Caco-2 (cell line): ENCODE measurements around the gene TRAPPC3. TPM values are rescaled to one million over a fixed set of nuclear protein-coding genes. Genes with fewer than 3 reads are reported as not detected.

ENCODE experiments used
- BruUV-seq: library from RNA; stranded (reverse); fragments of 400-500 nt; replicated peaks from 2 replicates; lab custom pipeline; 2021; lab: Mats Ljungman, UMichigan
- CTCF ChIA-PET: fragments of 300-600 bp; sonication (Branson Sonifier 250); formaldehyde crosslinking; loops from one replicate; lab custom pipeline; 2022; ENCODE audit warnings: antibody characterized with exemption; lab: Charles Lee
- POLR2A ChIA-PET: fragments of 300-600 bp; sonication (Branson Sonifier 250); formaldehyde crosslinking; loops from one replicate; lab custom pipeline; 2022; ENCODE audit warnings: antibody characterized with exemption; lab: Charles Lee
- DNase-seq, 2 experiments: peaks; one replicate each; pipeline versions ENCODE4 v3.0.0 to v3.0.0-alpha.2; 2020 to 2022
- H3K27me3 ChIP-seq: replicated peaks from 2 replicates; pipeline ENCODE4 v1.6.0; 2011; ENCODE audit warnings: low read length; ENCODE audit not compliant: control insufficient read depth, insufficient read depth
- H3K36me3 ChIP-seq: 2 replicates; pipeline ENCODE4 v1.5.1; 2011; ENCODE audit warnings: low read length; ENCODE audit not compliant: control insufficient read depth, insufficient read depth
- H3K4me1 ChIP-seq: fragments of 250-450 bp; sonication (Bioruptor Pico); 2 replicates; pipeline ENCODE4 v1.5.1; 2020; ENCODE audit warnings: mild to moderate bottlenecking
- H3K4me3 ChIP-seq: 2 replicates; pipeline ENCODE4 v1.5.1; 2011; ENCODE audit warnings: low read depth, mild to moderate bottlenecking, control low read depth, low read length
- H3K9me3 ChIP-seq: fragments of 250-450 bp; sonication (Bioruptor Pico); 2 replicates; pipeline ENCODE4 v1.5.1; 2020; ENCODE audit warnings: mild to moderate bottlenecking, moderate library complexity
- H3K27ac Mint-ChIP-seq: one replicate; pipeline ENCODE4 v1.8.0; 2022; ENCODE audit warnings: mixed read lengths; ENCODE audit not compliant: unreplicated experiment
- H3K27me3 Mint-ChIP-seq: one replicate; pipeline ENCODE4 v1.8.0; 2022; ENCODE audit warnings: mixed read lengths; ENCODE audit not compliant: insufficient read depth, unreplicated experiment
- H3K36me3 Mint-ChIP-seq: one replicate; pipeline ENCODE4 v1.8.0; 2022; ENCODE audit warnings: mild to moderate bottlenecking, mixed read lengths; ENCODE audit not compliant: insufficient read depth, unreplicated experiment
- H3K4me1 Mint-ChIP-seq: one replicate; pipeline ENCODE4 v1.8.0; 2022; ENCODE audit warnings: low read depth, mixed read lengths; ENCODE audit not compliant: unreplicated experiment
- H3K4me3 Mint-ChIP-seq: one replicate; pipeline ENCODE4 v1.8.0; 2022; ENCODE audit warnings: mild to moderate bottlenecking, moderate library complexity, mixed read lengths; ENCODE audit not compliant: unreplicated experiment
- H3K9me3 Mint-ChIP-seq: one replicate; pipeline ENCODE4 v1.8.0; 2022; ENCODE audit warnings: mixed read lengths; ENCODE audit not compliant: unreplicated experiment
- CTCF ChIP-seq, 2 experiments: fragments of 200-600 bp in 1 of 2; IDR thresholded peaks; 1 replicate in 1 of 2; 2 replicates in 1 of 2; pipeline versions ENCODE4 v1.5.1 to v1.8.0; 2011 to 2022; ENCODE audit warnings: antibody characterized with exemption in 1 of 2, control low read depth in 1 of 2, inconsistent platforms in 1 of 2, low read depth in 1 of 2, low read length in 1 of 2, mild to moderate bottlenecking in 1 of 2, moderate library complexity in 1 of 2; ENCODE audit not compliant: insufficient read depth in 1 of 2, severe bottlenecking in 1 of 2, unreplicated experiment in 1 of 2
- intact Hi-C: fragments of 100-400 bp; cut with micrococcal nuclease; formaldehyde crosslinking; loops from one replicate; pipeline ENCODE4 v1.10.0; 2022; ENCODE audit not compliant: unreplicated experiment
- total RNA-seq: library from RNA; stranded (reverse); gene quantifications from 2 replicates; pipeline ENCODE4 v1.2.3, GENCODE V29; 2022

TRAPPC3 gene
- total RNA-seq, 1 experiment from 2014 or later, result 35.4 TPM

DNA sequence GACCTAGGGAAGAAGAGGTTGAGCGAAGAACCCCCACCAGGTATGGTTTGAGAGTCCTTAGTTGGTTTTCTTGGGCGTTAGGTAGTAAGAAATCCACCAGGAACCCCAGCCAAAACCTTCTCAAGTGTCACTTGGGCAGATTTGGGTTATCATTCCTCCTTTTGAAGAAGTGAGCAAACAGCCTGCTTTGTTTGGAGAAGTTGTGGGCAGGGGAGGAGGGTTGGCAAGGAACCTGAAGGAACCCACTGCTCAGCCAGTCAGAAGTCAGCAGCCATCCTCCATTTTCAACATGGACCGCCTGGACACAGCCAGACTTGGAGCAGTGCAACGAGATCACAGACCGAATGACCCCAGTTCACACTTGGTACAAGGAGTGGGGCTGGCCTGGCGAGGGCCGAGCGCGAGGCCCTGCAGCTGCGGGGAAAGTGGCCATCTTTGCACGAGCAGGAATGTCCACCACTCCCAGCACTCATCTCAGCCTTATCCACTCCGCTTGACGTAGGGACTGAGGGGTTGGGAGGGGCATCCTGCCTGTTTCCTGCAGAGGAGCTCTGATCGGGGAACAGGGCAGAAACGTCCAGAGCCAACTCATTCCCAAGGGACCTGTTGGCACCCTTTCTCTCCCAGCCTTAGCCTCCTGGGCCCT, 53.4 kb downstream of the TRAPPC3 start:
- POLR2A ChIA-PET, result no interaction called here
- Histone ChIP-seq H3K4me3 (no peak overlapping the region), H3K36me3 (no peaks in the 10 kb centered on the region; the same call in 1 of the 2 replicates), H3K9me3 (no peaks in the 10 kb centered on the region), H3K27me3 (no peaks in the 10 kb centered on the region), H3K4me1 (no peaks in the 10 kb centered on the region)
- no peak for DNase-seq
- CTCF ChIA-PET, result interaction anchor here (0.6 to 1.4 kb wide), 4 partner anchors 54 to 1836 kb away, joined by 3 to 6 read pairs (median 4); no protein-coding TSS in a partner anchor
- Mint-ChIP-seq H3K4me3 (no peak overlapping the region), H3K27ac (no peak overlapping the region), H3K9me3 (no peaks in the 10 kb centered on the region), H3K27me3 (no peaks in the 10 kb centered on the region), H3K36me3 (peaks cover 6% of the 10 kb centered on the region), H3K4me1 (no peaks in the 10 kb centered on the region)
- TF ChIP-seq CTCF (IDR thresholded peaks at IDR 0.05; ENCODE audit: insufficient read depth in 1 of 2, low read depth in 1 of 2, low read length in 1 of 2, severe bottlenecking in 1 of 2, unreplicated experiment in 1 of 2), result no peak
- intact Hi-C loops, result loop anchor here (5.0 kb wide), 1 partner anchor 51 kb away; the partner anchor contains the start of gene TRAPPC3
- no TSS peak for BruUV-seq

GRCh38 chr1:36094621-36095061, 54.6 kb downstream of the TRAPPC3 start:
- Histone ChIP-seq H3K4me3 (no peak overlapping the region), H3K4me1 (no peaks in the 10 kb centered on the region), H3K27me3 (no peaks in the 10 kb centered on the region), H3K9me3 (no peaks in the 10 kb centered on the region), H3K36me3 (no peaks in the 10 kb centered on the region; the same call in 1 of the 2 replicates)
- H3K4me3 Mint-ChIP-seq, result no peak overlapping the region
- H3K4me1 Mint-ChIP-seq, result no peaks in the 10 kb centered on the region
- no peak for TF ChIP-seq CTCF (IDR thresholded peaks at IDR 0.05; ENCODE audit: insufficient read depth in 1 of 2, low read depth in 1 of 2, low read length in 1 of 2, severe bottlenecking in 1 of 2, unreplicated experiment in 1 of 2)
- no TSS peak for BruUV-seq
- H3K27me3 Mint-ChIP-seq, result no peaks in the 10 kb centered on the region
- H3K27ac Mint-ChIP-seq, result no peak overlapping the region
- peaks cover 9% of the 10 kb centered on the region for H3K36me3 Mint-ChIP-seq
- CTCF ChIA-PET, result no interaction called here
- H3K9me3 Mint-ChIP-seq, result no peaks in the 10 kb centered on the region
- no peak for DNase-seq
- intact Hi-C loops, result loop anchor here (5.0 kb wide), 1 partner anchor 53 kb away; the partner anchor contains the start of gene TRAPPC3
- POLR2A ChIA-PET, result no interaction called here

GRCh38 chr1:36093929-36094328, 55.4 kb downstream of the TRAPPC3 start:
- no peak for DNase-seq
- BruUV-seq, result no TSS peak
- TF ChIP-seq CTCF (IDR thresholded peaks at IDR 0.05; ENCODE audit: insufficient read depth in 1 of 2, low read depth in 1 of 2, low read length in 1 of 2, severe bottlenecking in 1 of 2, unreplicated experiment in 1 of 2), result no peak
- CTCF ChIA-PET, result interaction anchor here (0.7 kb wide), 1 partner anchor 307 kb away, joined by 5 read pairs; no protein-coding TSS in a partner anchor
- Histone ChIP-seq H3K36me3 (no peaks in the 10 kb centered on the region; the same call in 1 of the 2 replicates), H3K27me3 (no peaks in the 10 kb centered on the region), H3K9me3 (no peaks in the 10 kb centered on the region), H3K4me3 (no peak overlapping the region), H3K4me1 (no peaks in the 10 kb centered on the region)
- Mint-ChIP-seq H3K9me3 (no peaks in the 10 kb centered on the region), H3K4me1 (no peaks in the 10 kb centered on the region), H3K27me3 (no peaks in the 10 kb centered on the region), H3K27ac (no peak overlapping the region), H3K36me3 (peaks cover 14% of the 10 kb centered on the region), H3K4me3 (no peak overlapping the region)
- intact Hi-C loops, result no loop called here
- POLR2A ChIA-PET, result no interaction called here
